Suprapubic skin (tissue), 4 donors: Measurements from ENCODE around the gene WDR38.

ENCODE experiments used
- POLR2A ChIP-seq, 2 donors: fragments of 450-650 bp; IDR thresholded peaks; one replicate each; pipeline ENCODE4 v1.6.1; 2017; ENCODE audit warnings: antibody characterized with exemption in 2 of 2, mild to moderate bottlenecking in 2 of 2, moderate library complexity in 2 of 2
- POLR2AphosphoS5 ChIP-seq, 3 donors: sonication (generic); formaldehyde crosslinking; IDR thresholded peaks; one replicate each; pipeline ENCODE4 v1.6.1; 2017; ENCODE audit warnings: antibody characterized with exemption in 3 of 3
- TF ChIP-seq, protein P1 (sequence below), 2 donors: fragments of 200-600 bp in 1 of 2; fragments of 450-650 bp in 1 of 2; sonication (generic) in 1 of 2; IDR thresholded peaks; one replicate each; pipeline ENCODE4 v1.5.1; 2016 to 2019; ENCODE audit warnings: antibody characterized with exemption in 2 of 2, mild to moderate bottlenecking in 1 of 2, moderate library complexity in 1 of 2

DNA sequence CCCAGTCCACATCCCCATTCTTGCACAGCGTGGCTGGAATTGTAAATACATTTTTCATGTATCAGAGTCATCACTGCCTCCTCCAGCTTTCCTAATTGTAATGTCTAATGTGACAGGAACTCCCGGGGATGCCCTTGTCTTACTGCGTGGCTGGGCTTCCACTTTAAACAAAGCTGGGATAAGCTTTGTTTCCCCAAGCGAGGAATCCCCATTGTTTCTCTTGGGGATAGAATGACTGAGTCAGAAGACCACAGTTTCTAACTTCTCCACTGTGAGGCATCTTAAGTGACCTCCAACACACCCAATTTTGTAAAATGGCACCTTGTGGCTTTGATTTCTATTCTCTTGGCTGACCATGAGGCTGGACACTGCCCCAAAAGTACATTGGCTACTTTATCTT lies 31.1 kb downstream of the WDR38 start:
- no peak for TF ChIP-seq POLR2A (IDR thresholded peaks at IDR 0.05)
- TF ChIP-seq, protein P1, sequence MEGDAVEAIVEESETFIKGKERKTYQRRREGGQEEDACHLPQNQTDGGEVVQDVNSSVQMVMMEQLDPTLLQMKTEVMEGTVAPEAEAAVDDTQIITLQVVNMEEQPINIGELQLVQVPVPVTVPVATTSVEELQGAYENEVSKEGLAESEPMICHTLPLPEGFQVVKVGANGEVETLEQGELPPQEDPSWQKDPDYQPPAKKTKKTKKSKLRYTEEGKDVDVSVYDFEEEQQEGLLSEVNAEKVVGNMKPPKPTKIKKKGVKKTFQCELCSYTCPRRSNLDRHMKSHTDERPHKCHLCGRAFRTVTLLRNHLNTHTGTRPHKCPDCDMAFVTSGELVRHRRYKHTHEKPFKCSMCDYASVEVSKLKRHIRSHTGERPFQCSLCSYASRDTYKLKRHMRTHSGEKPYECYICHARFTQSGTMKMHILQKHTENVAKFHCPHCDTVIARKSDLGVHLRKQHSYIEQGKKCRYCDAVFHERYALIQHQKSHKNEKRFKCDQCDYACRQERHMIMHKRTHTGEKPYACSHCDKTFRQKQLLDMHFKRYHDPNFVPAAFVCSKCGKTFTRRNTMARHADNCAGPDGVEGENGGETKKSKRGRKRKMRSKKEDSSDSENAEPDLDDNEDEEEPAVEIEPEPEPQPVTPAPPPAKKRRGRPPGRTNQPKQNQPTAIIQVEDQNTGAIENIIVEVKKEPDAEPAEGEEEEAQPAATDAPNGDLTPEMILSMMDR (IDR thresholded peaks at IDR 0.05) = no peak
- TF ChIP-seq POLR2AphosphoS5 (IDR thresholded peaks at IDR 0.05) = no peak
